ENCODE data around the gene RXRB.

- TF ChIP-seq, protein P1, sequence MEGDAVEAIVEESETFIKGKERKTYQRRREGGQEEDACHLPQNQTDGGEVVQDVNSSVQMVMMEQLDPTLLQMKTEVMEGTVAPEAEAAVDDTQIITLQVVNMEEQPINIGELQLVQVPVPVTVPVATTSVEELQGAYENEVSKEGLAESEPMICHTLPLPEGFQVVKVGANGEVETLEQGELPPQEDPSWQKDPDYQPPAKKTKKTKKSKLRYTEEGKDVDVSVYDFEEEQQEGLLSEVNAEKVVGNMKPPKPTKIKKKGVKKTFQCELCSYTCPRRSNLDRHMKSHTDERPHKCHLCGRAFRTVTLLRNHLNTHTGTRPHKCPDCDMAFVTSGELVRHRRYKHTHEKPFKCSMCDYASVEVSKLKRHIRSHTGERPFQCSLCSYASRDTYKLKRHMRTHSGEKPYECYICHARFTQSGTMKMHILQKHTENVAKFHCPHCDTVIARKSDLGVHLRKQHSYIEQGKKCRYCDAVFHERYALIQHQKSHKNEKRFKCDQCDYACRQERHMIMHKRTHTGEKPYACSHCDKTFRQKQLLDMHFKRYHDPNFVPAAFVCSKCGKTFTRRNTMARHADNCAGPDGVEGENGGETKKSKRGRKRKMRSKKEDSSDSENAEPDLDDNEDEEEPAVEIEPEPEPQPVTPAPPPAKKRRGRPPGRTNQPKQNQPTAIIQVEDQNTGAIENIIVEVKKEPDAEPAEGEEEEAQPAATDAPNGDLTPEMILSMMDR (IDR thresholded peaks at IDR 0.05): no peak
- TF ChIP-seq POLR2A (IDR thresholded peaks at IDR 0.05) (no peak), POLR2AphosphoS5 (IDR thresholded peaks at IDR 0.05) (no peak), EP300 (IDR thresholded peaks at IDR 0.05) (no peak)
Observed at GRCh38 chr6:33192105-33192646, 8.3 kb downstream of the RXRB start, which contains the start of gene COL11A2.

All from sigmoid colon (tissue), 4 donors.